ENCODE data around the gene LAPTM4A.

The LAPTM4A gene

DNA sequence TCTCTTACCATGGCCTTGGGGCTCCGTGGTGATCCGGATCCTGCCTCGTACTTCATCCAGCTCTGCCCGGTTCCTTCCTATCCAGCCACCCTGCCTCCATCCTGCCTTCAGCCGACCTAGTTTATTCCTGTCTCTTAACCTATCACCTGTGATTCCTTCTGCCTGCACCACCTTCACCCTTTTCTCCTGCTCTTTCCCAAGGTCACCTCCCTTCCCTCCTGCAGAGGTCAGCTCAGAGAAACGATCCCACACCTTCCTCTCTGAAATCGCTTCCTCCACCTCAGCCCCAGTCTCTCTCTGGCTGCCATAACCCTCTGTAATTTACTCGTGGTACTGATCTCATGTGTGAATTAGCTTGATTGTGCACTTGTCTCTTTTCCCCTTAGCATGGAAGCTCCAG is 23.5 kb upstream of the LAPTM4A start:
- no peak for DNase-seq

DNA sequence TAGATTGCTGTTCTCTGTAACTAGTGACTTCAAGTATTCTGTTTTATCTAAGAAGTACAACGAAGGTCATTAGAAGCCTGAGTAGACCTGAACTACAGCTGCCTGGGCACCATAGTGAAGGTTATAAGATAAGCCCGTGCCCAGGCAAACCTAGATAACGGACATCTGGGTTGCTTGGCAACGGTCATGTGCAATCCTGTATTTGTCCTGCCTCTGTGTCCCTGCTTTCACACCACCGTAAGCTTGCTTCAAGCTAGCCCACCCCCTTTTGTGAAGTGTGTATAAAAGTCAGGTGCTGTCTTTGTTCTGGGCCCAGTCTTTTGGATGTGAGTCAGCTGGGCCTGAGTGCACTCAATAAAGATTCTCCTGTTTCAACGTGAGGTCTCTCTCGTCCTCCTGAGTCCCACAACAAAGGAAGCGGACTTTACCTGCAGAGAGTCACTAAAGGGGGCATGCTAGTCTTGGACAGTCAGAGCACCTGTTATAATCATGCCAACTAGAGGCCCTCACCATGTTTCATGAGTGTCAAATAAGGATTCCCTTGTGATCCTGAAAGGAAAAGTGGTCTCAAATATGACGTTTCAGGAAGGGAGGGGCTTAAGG is 22.7 kb upstream of the LAPTM4A start:
- peak; percentile 43 for DNase-seq

DNA sequence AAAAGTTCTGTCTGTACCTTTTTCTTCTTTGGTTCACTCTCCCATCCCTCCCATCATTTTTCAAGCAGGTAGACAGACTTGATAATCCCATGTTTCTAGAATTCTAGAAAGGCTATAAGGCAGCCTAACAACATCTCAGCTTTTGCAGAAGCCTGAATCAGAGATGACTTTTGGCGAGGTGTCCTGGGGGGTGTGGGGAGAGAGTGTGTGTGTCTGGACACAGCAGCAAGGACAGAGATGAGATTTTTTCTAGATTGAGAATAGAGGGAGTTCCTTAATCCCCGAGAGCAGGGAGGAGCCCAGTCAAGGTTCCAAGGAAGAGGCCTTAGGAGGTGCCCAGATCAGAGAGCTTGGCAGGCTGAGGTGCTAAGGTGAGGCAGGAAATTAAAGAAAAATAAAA is 22.0 kb upstream of the LAPTM4A start:
- no peak for DNase-seq

DNA sequence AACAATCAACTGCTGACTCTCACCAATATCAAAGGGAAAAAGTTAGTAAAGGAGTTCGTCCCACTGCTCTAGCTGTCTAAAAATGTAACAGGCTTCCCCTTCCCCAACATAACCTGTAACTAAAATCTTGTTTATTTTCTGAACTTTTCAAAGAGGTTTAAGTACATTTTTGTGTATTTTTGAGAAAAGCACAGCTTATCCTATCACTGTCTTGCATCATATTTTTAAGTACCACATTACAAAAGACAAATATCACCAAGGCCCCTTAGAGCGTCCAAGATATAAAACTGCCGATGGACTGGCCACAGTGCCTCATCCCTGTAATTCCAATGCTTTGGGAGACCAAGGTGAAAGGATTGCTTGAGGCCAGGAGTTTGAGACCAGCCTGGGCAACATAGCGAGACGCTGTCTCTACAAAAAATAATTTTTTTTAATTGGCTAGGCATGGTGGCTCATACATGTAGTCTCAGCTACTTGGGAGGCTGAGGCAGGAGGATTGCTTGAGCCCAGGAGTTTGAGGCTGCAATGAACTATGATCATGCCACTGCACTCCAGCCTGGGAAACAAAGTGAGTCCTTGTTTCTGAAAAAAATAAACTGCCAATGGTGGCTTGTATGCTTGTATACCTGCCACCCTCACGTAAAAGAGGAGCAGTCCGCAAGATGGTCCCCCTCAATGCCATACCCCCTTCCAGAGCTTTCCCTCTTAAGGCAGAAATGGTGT is 21.2 kb upstream of the LAPTM4A start:
- no peak for DNase-seq

DNA sequence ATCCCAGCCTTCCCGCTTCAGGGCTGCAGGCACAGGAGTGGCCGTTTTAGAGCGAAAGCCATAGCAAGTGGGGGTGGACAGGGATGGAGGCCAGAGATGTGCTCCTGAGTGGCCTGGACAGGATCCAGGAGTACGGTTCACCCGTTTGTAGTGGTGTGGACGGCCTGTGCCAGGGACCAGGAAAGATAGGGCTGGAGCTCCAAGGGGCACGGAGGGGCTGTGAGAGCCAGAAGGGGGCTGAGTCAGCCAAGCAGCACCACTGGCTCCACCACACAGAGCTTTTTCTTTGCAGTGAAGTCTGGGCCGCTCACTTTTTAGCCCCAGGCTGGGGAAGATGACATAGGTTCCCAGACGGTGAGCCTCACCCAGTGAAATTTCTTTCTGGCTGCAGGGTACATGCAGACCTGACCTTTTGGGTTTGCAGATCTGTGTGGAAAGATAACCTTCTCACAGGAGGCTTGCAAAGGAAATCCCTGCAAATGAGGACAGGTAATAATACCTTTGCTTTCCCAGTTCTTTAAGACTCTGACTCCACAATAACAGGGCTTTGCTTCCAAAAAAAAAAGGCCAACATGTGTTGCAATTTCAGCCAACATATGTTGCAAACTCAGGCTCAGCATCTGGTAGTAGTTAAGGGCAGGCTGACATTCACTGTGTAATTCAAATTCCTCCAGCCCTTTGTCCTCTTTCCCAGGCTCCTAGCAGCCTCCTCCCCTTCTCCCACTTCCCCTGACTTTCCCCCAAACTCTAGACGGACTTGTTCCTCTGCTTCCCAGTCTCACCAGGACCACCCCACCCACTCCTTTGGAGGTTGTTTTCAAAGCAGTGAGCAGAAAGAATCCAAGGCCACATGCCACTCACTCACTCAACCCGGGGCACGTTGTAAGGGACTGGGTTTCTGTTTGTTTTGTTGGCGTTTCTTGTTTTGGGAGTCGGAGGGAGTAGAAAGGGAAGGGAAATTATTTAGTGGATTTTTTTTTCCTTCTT is 20.3 kb upstream of the LAPTM4A start:
- DNase-seq: no peak

DNA sequence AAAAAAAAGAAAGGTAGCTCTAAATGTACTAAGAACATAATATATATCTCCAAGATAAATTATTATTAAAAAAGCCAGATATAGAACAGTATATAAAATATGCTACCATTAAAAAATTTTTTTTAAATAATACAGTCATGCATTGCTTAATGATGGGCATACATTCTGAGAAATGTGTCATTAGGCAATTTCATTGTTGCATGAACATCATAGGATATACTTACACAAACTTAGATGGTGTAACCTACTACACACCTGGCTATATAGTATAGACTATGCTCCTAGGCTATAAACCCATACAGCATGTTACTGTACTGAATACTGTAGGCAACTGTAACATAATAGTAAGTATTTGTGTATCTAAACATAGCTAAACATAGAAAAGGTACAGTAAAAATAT is 18.3 kb upstream of the LAPTM4A start:
- no peak for DNase-seq

DNA sequence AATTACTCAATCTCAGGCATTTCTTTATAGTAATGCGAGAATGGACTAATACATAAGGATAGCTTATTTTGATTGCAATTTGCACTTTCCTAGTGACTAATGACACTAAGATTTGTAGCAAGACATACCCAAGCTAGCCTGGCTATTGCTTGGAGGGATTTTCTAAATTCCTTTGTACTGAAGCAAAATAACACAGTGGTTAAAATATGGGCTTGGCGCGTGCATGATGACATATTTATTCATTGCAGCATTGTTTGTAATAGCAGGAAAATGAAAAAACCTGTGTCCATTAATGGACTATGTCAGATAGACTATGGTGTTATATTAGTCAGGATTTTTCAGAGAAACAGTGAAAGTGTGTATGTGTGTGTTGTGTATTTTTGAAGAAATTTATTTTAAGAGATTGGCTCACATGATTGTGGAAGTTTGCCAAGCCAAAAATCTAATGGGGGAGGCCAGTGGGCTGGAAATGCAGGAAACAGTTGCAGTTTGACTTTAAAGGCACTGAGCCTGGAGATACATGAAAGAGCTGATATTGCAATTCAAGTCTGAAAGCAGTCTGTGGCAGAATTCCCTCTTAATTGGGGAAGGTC is 16.7 kb upstream of the LAPTM4A start:
- DNase-seq: no peak

DNA sequence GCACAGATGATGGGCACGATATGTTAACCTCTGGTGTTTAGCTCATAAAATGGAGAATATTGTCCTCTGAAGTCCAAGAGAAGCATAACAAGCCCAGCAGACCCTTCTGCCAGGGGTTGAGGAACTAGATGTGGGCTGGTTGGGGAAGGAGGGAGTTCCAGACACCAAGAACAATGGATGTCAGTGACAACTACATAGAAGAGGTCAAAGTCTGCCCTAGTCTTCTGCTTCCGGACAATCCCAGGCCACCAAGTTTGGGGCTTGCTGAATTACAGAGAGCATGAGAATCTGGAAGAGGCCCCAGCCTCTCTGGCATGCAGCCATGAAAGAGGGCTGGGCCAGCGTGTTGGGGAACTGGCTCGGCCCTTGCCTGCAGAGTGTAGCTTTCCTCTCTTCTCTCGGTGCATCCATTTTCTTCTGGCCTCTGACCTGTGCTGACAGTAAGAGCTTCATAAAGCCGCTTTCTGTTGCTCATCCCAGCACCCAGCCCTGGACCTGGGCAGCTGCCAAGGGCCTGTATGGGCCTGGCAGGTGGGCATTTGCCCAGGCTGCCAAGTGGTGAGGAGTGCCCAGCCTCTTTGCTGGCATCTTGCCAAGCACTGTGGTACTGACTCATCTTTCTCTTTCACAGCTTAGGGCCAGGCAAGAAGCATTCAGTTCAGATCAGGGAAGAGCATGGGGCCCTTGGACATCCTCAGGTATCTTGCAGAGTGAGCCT is 14.6 kb upstream of the LAPTM4A start:
- peak; percentile 84 for DNase-seq

DNA sequence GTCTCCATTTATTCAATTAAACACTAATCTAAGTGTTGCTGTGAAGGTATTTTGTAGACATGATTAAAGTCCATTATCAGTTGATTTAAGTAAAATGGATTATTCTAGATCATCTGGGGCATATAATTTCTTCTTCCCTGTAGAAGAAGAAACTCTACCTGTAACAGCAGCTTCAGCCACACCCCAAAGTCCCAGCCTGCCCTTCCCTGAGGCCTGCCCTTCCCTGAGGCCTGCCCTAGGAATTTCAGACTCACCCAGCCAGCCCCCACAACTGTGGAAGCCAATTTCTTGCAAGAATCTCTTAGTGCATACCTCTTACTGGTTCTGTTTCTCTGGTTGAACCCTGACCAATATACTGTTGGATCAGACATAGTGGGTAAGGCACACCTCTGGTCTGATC is 13.4 kb upstream of the LAPTM4A start:
- no peak for DNase-seq

DNA sequence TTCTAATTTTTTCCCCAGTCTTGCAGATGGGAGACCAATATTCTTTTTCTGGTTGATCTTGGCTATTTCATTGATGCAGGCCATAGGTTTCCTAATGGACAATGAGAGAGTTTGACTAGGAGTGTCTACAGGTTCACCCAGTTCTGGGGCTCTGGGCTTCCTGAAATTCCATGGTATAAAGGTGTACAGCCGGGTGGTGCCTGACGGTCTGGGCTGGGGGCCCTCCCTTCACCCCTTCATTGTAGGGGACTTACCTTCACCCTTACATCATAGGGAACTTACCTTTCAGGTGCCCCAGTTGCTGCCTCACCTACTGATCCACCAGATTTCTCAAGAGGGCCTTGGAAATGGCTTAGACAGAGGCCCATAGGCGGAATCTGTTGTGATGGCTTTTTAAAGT is 13.0 kb upstream of the LAPTM4A start:
- DNase-seq: no peak

DNA sequence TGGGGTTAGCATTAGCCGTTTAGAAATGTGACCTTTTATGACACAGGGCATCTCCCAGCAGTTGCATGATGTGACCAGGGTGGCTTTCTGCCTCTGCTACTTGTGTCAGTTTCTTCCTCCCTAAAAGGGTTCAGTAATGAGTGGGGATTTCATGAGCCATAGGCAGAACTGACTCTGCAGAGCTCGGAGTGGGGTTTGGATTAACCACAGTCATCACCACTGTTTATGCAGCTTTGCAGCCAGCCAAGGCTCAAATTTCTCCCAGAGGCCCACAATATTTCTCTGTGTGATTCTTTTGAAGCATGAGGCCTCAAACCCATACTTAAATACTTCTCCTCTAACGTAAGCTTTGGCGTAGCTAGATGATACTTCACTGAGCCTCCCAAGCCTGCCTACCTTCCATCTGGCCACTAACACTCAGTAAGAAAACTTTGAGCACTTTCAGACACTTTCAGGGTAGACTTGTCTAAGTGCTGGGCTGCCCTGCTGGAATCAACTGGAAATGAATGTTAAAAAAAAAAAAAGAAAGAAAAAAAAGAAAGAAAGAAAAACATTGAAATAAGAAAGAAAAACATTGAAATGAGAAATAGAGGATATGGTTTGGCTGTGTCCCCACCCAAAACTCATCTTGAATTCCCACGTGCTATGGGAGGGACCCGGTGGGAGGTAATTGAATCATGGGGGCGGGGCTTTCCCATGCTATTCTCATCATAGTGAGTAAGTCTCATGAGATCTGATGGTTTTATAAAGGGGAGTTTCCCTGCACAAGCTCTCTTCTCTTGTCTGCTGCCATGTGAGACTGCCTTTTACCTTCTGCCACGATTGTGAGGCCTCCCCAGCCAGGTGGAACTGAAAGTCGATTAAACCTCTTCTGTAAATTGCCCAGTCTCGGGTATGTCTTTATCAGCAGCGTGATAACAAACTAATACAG is 11.5 kb upstream of the LAPTM4A start:
- DNase-seq: no peak

DNA sequence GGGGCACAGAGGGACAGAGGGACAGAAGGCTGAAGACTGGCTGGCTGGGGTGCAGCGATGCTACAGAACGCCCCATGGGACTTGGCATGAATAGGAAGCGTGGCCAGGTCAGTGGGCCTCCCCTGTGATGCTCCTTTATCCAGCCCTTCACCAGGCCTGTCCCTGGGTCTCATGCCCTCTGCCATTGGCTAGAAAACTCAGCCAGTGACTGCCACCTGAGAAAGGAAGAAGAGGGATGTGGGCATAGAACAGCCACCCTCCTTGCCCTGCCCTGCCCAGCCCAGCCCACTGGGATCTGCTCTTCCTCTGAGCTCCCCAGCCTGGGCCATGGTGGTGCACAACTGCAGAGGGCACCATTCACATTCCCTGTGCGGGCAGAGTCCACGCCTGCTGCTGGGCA is 10.5 kb upstream of the LAPTM4A start:
- DNase-seq: no peak

DNA sequence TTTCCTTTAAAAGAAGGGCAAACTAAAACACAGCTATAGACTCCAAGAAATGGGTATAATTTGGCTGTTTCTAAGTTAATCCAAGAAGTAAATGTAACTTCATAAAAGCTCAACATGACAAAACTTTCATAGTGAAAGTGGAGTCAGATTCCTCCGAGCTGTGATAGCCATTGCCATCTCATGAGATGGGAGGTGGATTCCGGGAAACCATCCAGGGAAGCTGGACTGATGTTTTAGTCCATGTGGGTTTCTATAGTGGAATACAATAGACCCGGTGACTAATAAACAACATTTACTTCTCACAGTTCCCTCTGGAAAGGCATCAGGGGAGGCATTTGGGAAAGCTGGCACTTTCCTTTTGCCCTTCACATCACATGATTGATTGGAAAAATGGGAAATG is 10.0 kb upstream of the LAPTM4A start:
- DNase-seq: no peak

DNA sequence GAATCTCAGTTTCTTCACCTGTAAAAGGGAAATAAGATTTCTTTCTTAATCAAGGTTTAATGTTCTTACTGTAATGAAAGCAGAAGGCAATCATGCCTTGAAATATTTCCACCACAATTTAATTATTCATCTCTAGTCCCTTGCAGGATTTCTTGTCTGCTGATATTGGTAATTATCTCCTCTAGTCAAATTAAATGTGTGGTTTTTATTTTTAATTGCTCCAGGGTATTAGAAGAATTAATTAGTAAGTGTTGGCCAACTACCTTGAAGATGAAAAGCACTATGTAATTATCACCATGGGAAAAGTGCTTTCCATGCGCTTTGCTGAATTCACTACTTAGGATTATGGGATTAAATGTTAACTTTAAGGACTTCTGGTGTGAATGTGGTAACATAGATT is 8.7 kb upstream of the LAPTM4A start:
- DNase-seq: no peak

DNA sequence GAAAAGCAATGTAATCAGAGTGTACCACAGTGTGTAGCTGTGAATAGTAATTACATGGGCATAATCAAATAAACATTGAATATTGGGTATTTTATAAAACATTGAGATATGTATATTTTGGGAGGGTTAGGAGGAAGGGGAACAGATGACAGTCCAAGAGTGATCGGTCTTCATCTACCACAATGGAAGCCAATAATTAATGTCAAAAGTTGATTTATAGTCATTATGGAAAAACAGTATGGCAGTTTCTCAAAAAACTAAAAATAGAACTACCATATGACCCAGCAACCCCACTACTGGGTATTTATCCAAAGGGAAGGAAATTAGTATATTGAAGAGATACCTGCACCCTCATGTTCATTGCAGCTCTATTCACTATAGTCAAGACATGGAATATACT is 5.8 kb upstream of the LAPTM4A start:
- DNase-seq: no peak

DNA sequence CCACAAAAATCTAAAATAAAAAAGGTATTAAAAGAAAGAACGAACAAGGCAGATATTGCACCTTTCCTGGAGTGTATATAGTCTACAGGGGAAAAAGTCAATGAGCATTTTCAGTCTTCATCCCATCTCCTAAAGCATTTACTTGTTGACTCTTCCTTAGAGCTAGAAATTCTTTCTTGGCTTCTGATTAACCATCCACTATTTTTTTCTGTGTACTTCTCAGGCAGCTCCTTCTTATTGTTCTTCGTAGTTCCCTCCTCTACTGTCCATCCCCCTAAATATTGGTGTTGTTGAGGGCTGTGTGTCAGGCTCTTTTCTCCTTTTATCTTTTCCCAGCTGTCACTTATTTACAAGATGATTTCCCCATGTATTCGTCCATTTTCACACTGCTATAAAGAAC is 3.5 kb upstream of the LAPTM4A start:
- no peak for DNase-seq

DNA sequence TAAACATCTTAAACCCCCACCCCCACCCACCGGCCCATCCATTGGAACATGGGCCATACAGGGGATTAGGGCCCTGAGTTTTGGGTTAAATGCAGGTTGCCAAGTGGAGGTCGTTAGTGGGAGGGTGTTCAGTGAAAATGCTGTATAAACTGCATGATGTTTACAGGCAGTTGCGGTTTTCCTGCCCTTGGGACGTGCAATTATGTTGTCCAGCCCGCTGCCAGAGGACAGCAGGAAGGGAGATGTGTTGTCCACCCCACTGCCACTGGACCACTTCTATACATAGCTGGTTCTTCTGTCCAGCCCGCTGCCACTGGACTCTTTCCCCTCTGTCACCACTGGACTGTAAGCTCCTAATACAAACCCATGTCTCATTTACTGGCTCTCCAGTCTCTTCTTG is 2.7 kb upstream of the LAPTM4A start:
- DNase-seq: no peak

DNA sequence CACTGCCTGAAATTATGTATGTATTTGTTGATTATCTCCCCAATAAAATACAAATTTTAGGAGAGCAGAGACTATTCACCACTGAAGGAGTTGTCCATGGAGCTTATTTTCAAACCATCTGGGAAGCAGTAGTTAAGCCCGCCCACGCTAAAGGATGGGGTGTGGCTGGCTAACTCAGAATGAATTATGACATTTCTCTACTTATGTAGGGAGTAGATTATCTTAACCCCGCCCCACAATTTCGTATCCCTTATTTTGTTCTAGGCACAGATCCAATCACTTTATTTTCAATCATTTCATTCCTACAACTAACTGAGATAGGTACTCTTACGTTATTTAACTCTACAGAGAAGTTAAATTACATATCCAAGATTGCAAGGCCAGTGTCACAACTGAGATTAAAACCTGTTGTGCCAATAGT is 1.4 kb upstream of the LAPTM4A start:
- peak; percentile 85 for DNase-seq

DNA sequence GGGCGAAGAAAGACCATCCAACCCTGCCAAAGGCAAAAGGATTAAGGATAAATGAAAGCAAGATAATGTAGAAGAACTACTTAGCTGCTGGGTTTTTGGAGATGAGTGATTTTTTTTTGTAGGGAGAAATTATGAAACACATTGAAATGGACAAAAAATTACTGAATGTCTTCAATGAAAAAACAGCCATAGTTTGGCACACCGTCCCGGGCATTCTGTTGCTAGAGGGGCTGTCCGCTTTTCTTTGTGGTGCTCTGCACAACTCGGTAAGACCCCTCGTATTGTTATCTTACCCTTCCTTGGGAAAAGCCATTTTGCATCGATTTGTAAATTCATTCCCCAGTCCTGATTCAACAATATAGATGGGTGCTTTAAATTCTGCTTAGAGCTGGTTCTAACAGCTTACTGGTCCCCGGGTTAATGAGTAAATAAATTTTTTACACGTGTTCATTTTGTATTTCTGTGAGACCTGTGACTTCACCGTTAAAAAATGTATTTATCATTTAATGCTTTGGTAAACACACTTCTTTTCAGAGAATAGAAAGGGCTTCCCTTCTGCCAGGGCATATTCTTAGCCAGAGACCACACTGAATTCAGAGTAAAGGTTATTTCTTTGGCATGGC is 912 bp upstream of the LAPTM4A start:
- DNase-seq: no peak

DNA sequence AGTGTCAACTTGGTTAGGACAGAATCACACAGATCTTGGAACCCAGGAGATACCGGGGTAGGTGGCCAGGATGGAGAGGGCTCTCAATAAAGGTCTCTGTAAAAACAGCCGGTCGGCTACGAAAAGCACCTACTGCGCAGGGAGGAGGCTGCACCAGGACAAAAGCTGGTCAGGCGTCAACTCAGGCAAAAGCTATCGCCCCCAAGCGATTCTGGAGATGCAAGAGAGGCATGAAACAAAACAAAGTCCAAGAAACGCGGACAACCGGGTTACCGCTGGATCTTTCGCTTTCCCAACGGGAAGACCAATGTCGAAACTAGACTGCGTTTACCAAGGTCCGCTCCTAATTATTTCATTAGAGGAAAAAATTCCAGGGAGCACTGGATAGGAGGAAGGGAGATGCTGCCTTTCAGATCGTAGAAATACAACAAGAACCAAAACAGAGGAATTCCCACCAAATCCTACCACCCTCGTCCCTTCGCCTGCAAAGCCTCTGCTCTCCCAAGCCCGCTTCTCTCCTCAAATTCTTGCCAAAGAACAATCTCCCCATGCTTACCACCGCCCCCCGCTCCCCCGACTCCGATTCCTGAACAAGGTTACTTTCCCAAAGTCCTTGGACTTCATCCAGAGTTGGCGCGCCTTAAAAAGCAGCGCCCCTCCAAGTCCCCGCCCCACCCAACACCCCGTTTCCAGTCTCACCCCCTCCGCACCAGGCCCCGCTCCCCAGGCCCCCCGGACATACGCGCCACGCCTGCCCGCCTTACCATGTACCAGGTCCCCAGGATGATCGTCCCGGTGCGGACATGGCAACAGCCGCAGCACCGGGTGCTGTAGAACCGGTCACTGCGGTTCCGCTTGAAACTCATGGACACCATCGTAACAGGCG is 539 bp downstream of the LAPTM4A start:
- peak; percentile 26 for DNase-seq

Data from NCI-H510A treated with DMSO at 0.1 percent for 48 hours (cell line).